ENCODE measurements around the gene PDE11A.

Gene PDE11A

DNA sequence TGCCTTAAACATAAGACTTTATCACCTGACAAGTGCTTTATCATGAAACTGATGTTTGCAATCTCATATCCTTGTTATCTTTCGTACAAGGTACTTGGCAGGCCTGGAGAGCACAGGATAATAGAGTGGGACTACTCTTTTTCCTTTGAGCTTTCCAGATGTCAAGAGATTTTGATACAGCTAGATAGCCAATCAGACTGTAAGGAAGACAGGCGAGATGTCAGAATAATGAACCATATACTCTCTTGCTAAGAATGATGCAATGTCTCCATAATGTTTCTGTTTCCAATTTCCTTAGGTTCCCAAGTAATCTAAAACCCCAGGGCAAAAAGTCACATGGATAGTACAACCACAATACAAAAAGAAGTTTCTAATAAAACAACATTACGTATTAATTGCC is 313.1 kb downstream of the PDE11A start:
- DNase-seq (ENCODE audit: low read depth in 2 of 2), result no peak

- no peak for DNase-seq (ENCODE audit: low read depth in 2 of 2)
Observed at GRCh38 chr2:177758591-177759371, 313.8 kb downstream of the PDE11A start.

GRCh38 chr2:177756336-177756735 is 316.2 kb downstream of the PDE11A start:
- no peak for DNase-seq (ENCODE audit: low read depth in 2 of 2)

DNA sequence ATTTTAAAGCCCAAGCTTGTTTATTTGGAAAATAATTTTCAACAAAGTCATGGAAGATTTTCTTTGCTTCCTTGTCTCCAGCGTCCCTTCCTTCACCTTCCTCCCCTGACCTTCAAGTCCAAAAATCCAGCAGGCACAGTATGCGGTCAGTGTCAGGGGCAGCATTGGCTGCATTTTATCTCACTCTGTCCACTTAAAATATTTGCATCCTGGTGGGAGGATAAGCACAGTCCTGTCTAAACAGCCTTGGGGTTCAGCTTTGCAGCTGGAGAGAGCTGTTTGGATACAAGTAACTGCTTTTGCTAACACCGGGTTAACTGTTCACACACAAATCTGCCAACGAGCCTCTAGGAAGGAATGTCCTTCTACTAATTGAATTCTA is 318.1 kb downstream of the PDE11A start:
- DNase-seq (ENCODE audit: low read depth in 2 of 2), result no peak

DNA sequence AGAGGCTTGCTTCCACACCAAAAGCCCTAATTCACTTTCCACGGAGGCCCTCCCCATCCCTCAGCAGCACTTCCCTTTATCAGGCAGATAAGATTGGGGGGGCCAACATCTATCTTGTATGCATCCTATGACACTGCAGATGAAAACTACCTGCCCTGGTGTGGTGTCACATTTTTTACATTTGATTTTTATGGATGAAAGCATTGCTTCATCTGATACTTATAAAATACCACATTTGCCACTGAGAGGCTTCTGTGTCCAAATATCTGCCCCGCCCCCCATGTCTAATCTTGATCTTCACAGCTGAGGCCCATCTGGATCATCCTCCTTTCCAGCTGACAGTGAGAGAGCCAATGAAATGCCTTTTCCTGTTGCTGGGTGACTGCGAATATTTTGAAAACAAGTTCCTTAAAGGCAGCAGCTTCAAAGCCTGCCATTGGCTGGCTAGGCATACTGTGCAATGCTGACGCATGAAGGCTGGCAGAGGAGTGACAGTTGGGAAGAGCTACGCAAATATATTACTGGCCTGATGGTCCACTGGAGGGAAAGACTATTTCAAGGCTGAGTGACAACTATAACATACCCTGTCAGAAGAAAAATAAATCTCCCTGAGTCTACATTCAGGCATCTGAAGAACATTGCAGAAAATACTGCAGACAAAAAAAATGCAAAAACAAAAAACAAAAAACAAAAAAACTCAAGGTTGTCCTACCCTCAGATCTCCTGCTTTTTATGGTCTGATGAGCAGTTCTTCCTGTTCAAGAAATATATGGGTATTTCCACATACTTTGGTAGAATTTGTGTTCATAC is 318.7 kb downstream of the PDE11A start:
- no peak for DNase-seq (ENCODE audit: low read depth in 2 of 2)

DNA sequence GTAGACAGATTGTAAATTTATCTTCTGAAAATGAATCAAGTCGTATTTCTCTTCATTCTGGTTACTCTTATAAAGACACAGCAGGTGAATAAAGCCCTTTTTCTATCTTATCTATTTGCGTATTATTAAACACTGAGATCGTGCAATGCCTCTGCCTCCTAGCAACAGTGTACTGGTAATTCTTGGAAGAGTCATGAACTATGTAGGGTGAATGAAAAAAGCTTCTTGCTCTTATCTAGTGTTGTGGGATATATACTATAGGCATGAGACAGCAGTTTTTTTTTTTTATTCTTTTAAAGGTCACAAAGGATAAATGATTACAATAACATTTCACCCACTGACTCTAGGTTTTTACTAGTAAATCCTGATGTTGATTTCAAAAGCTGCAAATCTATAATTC is 324.2 kb downstream of the PDE11A start:
- no peak for DNase-seq (ENCODE audit: low read depth in 2 of 2)

- no peak for DNase-seq (ENCODE audit: low read depth in 2 of 2)
Observed at GRCh38 chr2:177747384-177747783, 325.2 kb downstream of the PDE11A start.

DNA sequence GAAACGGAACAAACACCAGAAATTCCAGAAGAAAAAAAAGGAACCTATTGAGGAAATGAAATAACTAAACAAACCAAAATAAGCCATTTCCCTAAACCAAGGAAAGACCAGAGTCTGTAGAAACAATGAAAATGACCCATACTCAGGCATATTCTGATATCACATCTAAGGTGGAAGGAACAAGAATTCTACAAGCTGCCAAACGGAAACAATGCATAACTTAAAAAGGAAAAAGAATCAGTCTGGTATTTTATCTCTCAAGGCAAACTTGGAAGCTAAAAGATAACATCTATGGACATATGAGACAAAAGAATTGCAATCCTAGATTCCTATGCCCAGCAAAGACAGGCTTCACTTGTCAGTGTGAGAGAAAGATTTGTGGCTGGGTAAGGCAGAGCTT is 326.2 kb downstream of the PDE11A start:
- DNase-seq (ENCODE audit: low read depth in 2 of 2), result no peak

DNA sequence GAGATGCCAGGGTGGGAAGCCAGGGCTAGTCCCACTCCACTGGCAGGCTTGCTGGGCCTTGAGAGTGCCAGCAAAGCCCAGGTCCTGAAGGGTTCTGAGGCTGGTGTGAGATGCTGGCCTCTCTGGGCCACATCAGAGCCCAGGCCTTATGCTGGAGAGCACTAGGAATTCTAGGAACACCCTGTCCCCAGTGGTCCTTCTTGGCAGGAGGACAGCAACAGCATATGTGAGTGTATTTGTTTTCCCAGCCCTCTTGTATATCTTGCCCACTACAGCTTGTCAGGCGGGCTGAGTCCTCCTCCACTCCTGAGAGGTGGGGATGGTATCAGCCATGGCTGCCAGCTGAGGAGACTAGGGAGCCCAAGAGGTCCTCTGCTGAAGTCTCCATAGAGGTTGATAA is 327.0 kb downstream of the PDE11A start:
- no peak for DNase-seq (ENCODE audit: low read depth in 2 of 2)

DNA sequence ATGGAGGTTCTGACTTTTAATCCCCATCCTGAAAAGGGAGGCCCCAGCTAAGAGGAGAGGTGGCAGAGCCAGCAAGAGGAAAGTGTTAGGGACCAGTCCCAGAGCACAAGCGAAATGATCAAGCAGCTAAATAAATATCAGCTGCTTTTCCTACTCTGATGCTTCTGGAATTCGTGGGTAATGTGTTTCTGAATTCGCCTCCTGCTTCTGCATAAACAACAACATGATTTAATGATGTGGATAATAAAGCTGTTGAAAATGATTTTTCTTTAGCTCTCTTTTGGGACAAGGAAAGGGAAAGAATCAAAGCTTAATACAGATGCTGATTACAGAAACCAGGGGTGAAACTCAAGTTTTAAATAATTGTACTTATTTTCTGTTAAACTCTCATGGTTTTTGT is 329.7 kb downstream of the PDE11A start:
- DNase-seq (ENCODE audit: low read depth in 2 of 2), result no peak

- no peak for DNase-seq (ENCODE audit: low read depth in 2 of 2)
Observed at GRCh38 chr2:177741866-177742265, 330.7 kb downstream of the PDE11A start.

DNA sequence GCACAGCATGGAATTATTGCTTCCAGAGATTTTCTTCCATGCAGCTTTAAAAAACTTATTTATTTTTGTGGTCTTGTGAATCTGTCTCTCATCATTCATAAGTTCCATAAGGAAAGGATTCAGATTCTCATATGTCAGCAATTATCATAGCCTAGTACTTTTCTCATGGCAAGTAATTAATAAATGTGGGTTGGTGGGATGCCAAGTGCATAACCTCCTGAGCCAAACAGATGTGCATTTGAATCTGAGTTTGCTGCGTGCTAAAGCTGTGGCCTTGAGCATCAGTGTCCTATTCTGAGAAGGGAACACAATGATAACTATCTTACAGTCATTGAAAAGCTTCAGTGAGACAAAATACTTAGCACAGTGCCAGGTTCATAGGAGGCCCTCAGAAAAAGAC is 331.9 kb downstream of the PDE11A start:
- DNase-seq (ENCODE audit: low read depth in 2 of 2), result no peak

DNA sequence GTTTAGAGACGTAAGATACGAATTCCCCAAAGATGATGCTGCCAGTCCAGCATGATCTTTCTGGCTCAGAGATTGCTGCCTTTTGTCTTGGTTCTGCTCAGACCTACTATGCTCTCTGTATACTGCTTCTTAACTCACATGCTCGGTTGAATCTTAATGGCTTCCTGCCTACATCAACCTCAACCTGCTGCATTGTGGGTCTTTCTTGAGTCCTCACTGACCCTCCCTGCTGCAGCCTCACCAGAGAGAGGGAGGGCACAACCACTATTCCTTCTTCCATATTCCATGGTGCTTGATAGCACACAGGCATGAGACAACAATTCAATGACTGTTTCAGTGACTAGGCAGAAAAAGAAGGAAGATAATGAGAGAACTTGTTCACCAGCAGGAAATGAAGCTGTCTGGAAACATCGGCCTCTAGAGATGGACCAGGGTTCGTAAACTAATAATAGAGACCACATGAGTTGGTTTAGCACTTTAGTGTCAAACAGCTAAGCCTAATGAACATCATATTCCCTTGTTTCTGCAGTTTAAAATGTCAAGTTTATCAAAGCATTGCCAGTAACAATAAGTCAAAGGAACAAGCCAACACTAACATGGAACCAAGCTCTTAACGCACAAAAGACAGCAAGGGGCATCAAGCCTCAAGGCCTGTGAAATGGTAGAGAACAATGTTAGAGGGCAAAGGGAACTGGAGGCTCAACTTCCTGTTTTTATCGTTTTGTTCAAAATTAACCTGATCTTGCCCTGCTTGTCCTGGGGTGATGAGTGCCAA is 333.9 kb downstream of the PDE11A start:
- DNase-seq (ENCODE audit: low read depth in 2 of 2), result no peak

- DNase-seq (ENCODE audit: low read depth in 2 of 2), result no peak
Observed at GRCh38 chr2:177735318-177735803, 337.2 kb downstream of the PDE11A start.

DNA sequence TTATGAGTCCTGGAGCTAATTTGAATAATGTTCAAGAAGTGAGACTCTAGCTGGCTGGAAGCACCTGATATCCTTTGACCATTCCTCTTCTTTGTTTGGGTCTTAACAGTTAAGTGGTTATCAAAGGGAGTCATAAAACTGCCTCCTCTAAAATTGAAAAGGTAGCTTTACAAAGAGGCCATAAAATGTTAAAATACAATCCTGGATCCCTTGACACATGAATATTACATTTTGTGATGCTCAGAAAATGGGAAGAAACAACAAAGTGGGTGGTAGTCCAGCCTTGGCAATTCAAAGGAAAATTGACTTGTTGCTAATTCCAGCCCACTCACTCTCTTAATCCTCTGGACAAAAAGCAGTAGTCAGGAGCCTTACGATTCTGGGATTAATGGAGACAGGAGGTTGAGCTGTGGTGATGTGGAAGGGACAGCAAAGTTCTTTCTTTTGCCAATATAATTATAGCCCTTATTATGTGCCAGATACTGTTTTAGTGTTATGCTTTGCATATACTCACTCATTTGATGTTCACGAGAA is 339.2 kb downstream of the PDE11A start:
- DNase-seq (ENCODE audit: low read depth in 2 of 2), result no peak

DNA sequence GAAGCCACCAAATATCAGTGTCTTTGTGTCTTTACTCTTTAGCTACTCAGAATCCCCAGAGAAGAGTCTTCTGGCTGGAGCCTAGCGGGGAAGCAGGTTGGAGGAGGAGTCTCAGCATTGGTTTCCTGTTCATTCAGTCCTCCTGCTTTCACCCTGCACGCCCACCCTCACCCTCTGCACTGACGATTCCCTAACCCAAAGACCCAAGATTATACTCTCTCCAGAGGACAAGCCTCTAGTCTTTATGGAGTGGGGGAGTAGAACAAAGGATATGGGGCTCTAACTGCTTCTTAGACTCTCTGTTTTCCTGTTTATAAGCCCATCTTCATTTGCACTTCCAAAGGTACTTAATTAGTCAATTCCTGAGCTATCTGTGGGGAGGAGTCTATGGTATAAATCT is 341.2 kb downstream of the PDE11A start:
- DNase-seq (ENCODE audit: low read depth in 2 of 2), result no peak

DNA sequence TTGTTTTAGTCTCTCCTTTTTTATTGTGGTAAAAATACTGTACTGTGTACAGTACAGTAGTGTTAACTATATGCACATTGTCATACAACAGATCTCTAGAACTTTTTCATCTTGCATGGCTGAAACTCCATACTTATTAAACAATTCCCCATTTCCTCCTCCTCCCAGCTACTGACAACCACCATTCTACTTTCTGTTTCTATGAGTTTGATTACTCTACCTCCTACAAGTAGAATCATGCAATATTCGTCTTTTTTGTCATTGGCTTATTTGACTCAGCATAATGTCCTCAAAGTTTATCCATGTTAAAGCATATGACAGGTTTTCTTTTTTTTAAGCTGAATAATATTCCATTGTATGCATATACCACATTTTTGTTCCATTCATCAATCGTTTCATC is 341.8 kb downstream of the PDE11A start:
- no peak for DNase-seq (ENCODE audit: low read depth in 2 of 2)

- no peak for DNase-seq (ENCODE audit: low read depth in 2 of 2)
Observed at GRCh38 chr2:177730363-177730762, 342.2 kb downstream of the PDE11A start.

DNA sequence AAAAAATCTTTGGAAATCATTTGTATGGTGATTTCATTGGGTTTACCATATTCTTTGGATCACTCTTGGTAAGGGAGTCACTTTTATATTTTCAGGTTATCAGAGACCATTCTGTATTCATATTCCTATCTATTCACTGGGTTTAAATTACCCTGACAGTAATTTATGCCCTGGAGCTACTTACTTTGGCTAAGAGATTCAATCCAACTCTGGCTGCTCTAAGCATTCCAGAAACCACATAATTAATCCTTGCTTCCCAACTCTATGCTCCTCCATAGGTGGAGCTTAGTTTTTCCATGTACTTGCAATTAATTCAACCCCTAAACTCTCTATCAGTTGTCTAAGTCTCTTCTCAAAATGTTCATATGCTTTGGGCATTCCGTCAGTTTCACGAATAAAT is 343.7 kb downstream of the PDE11A start:
- DNase-seq (ENCODE audit: low read depth in 2 of 2), result no peak

DNA sequence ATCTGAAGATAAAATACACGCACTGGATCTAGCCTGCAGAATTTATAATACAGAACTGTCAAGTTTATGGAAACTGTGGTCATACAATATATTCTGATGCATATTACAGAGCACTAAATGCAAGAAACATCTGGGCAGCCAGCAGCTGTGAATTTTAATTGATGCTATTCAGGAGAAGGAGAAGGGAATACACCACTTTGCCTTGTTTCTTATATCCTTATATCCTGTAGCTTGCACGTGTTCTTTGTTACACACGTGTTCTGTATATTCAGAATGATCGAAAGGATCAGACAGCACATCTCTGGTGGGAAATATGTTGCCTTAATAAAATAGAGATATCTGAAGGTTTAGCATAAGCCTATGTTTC is 344.2 kb downstream of the PDE11A start:
- no peak for DNase-seq (ENCODE audit: low read depth in 2 of 2)

DNA sequence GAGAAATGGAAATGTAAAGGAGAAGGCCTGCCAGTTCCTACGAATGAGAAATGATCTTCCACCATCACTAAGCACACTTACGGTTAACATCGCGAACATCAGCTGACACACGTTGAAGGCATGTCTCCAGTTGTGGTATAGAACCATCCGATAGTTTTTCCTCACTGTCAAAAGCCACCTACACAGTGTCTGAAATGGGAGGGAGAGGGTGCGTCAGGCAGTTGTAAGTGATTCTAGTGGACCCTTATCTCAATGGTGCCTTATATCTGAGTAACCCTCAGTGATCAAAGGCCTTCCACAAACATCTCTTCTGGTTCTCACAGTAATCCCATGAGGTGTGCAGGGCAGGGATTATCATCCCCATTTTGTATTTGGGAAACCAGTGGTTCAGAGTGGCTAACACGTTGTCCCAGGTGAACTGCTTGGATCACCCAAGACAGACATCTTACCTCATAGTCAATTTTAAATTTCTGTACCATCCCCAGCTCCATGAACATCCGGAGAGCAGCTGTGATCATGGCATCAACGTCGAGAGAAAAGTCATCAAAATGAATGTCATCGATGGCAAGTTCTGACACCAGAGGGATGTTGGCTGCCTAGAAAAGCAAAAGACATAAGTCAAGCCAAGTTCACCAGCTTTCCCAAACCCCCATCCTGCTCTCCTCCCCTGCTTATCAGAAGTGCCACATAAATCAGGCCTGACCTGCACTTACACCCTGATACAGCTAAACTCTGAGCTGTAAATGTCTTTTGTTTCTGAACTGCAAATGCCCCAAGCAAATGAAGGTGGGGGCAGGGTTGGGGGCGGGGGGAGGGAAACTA is 344.8 kb downstream of the PDE11A start:
- DNase-seq (ENCODE audit: low read depth in 2 of 2), result no peak

All from stimulated activated CD4-positive, alpha-beta T cell treated with anti-CD3 and anti-CD28 coated beads, Interleukin-1b, Interleukin-23, amount 100 ng/mL, for 1 hour (primary cell).